ENCODE results near the gene PPT2.
"Not testable (repeated sequence)": the region's sequence is repeated elsewhere in the genome, so short reads cannot be mapped to it uniquely, and the experiment has no call there.

Gene PPT2

GRCh38 chr6:32194825-32195651 is 41.1 kb downstream of the PPT2 start:
- ATAC-seq (peak; percentile 8), DNase-seq (peak in 1 of 2 donors; percentile 46)
- peak overlapping the region; percentile 97 to 98 for H3K4me3 Mint-ChIP-seq

GRCh38 chr6:32195652-32195901 is 41.6 kb downstream of the PPT2 start:
- no peaks in the 10 kb centered on the region for H3K9me3 Mint-ChIP-seq
- no peaks in the 10 kb centered on the region for H3K27me3 Mint-ChIP-seq
- peak; percentile 100 for DNase-seq
- H3K4me3 Mint-ChIP-seq, result peak overlapping the region; percentile 97 to 98
- peak; percentile 89 for ATAC-seq
- peak overlapping the region; percentile 92 to 98 for H3K27ac Mint-ChIP-seq
- peaks cover 42% of the 10 kb centered on the region for H3K4me1 Mint-ChIP-seq

More at GRCh38 chr6:32194825-32195651, 41.1 kb downstream of the PPT2 start:
- Mint-ChIP-seq H3K27me3 (no peaks in the 10 kb centered on the region), H3K27ac (peak overlapping the region; percentile 74 to 92), H3K4me1 (peaks cover 42% of the 10 kb centered on the region), H3K9me3 (no peaks in the 10 kb centered on the region)

DNA sequence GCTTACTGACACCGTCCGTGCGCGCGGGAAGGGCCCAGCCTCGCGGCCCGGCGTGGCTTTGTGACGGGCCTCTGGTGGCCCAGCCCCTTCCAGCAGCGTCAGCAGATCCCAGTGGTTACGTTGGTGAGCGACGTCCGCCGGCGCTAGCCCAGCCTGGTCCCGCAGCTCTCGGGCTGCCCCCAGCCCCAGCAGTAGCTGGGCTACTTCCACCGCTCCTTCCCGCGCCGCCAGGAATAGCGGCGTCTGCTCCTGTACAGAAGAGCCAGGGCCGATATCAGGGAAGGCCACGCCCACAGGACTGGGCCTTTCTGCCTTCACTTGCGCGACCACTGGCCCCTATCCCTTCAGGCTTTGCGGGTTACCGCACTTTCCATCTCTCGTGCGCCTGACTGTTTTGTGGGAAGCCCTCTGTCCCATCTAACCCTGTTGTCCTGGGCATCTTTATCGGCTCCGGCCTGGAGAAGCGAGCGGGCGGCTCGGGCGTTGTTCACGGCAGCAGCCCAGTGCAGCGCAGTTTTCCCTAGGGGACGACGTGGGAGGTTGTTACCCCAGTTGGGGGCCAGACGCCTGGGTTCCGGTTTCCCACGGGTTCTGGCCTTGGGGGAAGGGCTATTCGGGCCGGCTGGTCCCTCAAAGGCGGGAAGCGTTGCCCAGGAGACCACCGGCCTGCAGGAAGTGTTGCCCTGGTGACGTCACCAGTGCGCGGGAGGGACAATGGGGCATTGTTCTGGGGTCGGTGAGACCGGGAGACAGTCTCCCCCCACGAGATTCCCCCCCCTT is 42.2 kb downstream of the PPT2 start:
- ATAC-seq (peak; percentile 90), DNase-seq (peak; percentile 51 to 75)
- Mint-ChIP-seq H3K9me3 (no peaks in the 10 kb centered on the region), H3K27ac (peak overlapping the region; percentile 98 to 99), H3K4me3 (peak overlapping the region; percentile 97 to 98), H3K27me3 (no peaks in the 10 kb centered on the region), H3K4me1 (peaks cover 40% of the 10 kb centered on the region)

DNA sequence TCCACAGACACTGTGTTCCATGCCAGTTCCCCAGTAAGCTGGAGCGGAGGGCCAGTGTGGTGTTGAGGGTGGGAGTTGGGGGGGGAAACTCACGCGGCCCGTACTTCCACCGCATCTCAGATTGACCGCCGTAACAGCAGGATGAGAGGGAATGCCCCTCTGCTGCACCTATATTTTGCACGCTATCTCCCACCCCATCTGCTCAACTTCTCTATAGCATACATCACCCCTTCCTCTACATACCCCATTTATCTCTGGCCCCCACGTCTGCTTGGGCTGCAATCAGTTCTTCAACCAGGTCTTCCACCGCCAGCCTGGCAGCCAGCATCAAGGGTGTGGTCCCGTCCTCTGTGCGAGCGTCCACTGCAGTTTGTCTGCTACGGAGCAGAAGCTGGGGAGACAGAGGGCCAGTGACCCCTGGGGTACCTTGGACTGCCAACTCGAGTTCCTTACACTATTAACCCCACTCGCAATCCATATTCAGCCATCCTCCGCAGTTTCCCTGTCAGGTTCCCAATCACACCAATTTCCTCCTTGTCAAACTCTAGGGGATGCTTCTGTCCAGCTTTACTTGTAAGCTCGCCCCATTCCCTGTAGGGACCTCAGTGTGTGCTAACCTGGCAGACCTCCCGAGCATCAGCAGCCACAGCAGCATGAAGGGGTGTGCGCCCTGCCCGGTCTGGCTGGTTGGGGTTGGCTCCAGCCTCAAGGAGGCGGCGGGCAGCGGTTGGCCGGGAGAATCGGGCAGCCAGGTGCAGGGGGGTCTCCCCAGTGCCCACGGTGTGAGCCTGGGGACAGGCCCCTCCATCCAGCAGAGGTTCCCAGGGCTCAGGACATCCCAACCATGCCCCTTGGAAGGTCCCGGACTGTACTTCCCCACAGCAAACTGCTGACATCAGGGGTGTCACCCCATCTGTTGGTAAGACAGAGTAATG is 43.0 kb downstream of the PPT2 start:
- H3K4me3 Mint-ChIP-seq, result peak overlapping the region; percentile 97 to 98
- H3K4me1 Mint-ChIP-seq, result peaks cover 37% of the 10 kb centered on the region
- no peaks in the 10 kb centered on the region for H3K27me3 Mint-ChIP-seq
- ATAC-seq, result no peak
- no peak for DNase-seq
- H3K27ac Mint-ChIP-seq, result peak overlapping the region; percentile 98 to 99
- H3K9me3 Mint-ChIP-seq, result no peaks in the 10 kb centered on the region

DNA sequence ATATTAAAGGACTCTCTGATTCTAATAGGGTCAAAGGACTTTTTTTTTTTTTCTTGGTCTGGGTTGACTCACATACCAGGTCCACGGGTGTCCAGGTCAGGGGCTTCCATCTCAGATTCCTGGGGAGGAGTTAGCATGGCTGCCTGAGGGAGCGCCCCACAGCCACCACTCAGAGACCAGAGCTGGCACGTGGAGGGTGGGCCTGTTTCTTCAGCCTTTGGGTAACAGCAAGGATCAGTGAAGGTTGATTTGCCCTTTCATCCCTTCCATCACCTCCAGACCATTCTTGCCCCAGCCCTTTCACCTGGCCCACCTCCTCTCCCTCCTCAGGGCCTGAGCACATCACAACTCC is 44.4 kb downstream of the PPT2 start:
- no peak for DNase-seq
- Mint-ChIP-seq H3K4me3 (no peak overlapping the region), H3K27ac (no peak overlapping the region), H3K9me3 (no peaks in the 10 kb centered on the region), H3K4me1 (peaks cover 29% of the 10 kb centered on the region), H3K27me3 (no peaks in the 10 kb centered on the region)
- no peak for ATAC-seq

DNA sequence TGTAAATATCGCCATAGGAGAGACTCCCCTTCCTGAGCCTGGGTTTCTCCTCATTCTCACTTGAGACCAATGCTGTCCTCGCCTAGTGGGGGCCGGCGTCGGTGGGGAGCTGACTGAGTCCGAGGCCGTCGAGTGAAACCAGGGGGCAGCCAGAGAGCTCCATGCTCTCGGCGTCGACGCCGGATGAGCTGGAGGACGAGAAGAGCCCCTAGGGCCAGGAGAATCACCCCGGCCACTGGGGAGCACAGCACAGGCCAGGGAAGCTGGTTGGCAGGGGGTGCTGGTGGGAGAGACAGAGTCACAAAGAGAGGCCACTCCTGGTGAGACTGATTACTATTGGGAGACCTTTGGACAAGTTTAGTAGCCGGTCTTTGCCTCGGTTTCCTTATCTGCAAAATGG is 44.9 kb downstream of the PPT2 start:
- Mint-ChIP-seq H3K9me3 (no peaks in the 10 kb centered on the region), H3K27me3 (no peaks in the 10 kb centered on the region), H3K4me3 (no peak overlapping the region), H3K27ac (peak overlapping the region in 1 of 2 donors; percentile 13), H3K4me1 (peaks cover 24% of the 10 kb centered on the region)
- ATAC-seq (no peak), DNase-seq (no peak)

DNA sequence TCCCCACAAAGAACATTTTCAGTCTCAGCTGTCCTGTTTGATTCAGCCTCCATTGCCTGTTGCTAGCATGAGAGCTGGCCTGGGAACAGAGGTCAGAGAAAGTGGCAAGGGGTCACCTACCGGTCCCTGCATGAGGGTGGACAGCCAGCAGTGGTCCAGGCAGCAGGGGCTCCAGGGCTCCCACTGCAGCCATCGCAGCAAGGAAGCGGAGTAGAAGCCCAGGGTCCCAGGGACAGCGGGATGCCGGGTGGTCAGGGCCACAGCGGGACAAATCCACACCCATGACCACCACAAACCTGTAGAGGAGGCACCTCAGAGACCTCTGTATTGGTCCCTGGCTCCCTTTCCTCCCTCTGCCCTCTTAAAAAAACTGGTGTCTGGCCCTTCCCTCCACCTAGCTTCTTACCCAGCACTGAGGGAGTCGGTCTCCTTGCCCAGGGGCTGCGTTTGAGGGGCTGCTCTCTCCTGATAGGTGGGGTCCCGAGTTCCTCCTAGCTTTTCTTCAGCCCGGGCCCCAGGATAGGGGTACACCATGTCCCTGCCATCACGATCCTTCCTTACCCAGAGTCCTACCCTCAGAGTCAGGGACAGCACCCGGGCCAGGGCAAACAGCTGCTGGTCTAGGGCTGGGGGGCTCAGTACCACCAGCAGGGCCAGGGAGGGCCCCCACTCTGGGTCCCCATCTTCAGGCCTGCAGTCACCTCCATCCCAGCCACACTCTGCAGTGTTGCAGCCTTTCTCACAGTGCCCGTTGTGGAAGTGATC is 47.0 kb downstream of the PPT2 start:
- no peaks in the 10 kb centered on the region for H3K27me3 Mint-ChIP-seq
- H3K9me3 Mint-ChIP-seq, result no peaks in the 10 kb centered on the region
- ATAC-seq (no peak), DNase-seq (no peak)
- peaks cover 8% of the 10 kb centered on the region for H3K4me1 Mint-ChIP-seq
- H3K4me3 Mint-ChIP-seq, result no peak overlapping the region
- no peak overlapping the region for H3K27ac Mint-ChIP-seq

DNA sequence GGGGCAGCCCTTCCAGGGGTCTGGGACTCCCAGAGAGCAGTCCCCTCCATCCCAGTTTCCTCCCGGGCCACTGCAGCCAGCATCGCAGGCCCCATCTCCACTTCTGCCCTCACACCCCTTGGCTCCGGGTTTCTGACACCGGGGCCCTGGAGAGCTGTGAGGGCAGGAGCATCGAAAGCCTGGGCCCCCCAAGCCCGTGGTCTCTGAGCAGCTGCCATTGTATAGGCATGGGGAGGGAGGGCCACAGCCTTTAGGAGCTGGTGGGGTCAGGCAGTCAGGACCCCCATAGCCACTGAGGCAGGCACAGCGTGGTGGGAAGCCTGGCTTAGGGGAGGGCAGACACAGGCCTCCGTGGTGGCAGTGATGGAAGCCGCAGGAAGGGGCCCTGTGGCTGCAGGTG is 48.2 kb downstream of the PPT2 start:
- peak overlapping the region in 1 of 2 donors; percentile 9 for H3K27ac Mint-ChIP-seq
- DNase-seq (no peak), ATAC-seq (no peak)

GRCh38 chr6:32203426-32204267 is 49.7 kb downstream of the PPT2 start:
- Mint-ChIP-seq H3K4me1 (no peaks in the 10 kb centered on the region), H3K9me3 (no peaks in the 10 kb centered on the region), H3K27me3 (no peaks in the 10 kb centered on the region), H3K4me3 (no peak overlapping the region), H3K27ac (no peak overlapping the region)
- DNase-seq (no peak), ATAC-seq (no peak)

More for the DNA sequence above, 48.2 kb downstream of the PPT2 start:
- Mint-ChIP-seq H3K4me1 (peaks cover 2% of the 10 kb centered on the region), H3K4me3 (no peak overlapping the region), H3K9me3 (no peaks in the 10 kb centered on the region), H3K27me3 (no peaks in the 10 kb centered on the region)

DNA sequence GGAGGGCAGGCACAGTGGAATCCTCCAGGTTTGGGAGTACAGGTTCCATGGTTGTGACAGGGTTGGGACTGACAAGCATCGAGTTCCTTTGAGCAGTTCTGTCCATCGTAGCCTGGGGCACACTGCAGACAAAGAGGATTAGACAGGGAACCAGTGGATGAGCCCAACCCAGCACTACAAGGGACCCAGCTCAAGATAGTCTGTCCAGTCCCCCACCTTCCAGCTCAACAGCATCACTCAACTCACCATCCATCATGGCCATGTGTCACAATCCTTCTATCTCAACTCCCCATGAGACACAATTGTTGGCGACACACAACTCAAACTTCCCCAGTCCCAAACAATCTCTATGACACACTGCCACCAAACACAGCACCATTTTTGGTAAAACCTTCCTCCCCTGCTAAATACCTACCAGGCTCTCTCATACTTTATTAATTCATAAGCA is 50.4 kb downstream of the PPT2 start:
- Mint-ChIP-seq H3K4me3 (no peak overlapping the region), H3K9me3 (no peaks in the 10 kb centered on the region), H3K27ac (no peak overlapping the region), H3K4me1 (no peaks in the 10 kb centered on the region), H3K27me3 (no peaks in the 10 kb centered on the region)
- DNase-seq (no peak), ATAC-seq (no peak)

DNA sequence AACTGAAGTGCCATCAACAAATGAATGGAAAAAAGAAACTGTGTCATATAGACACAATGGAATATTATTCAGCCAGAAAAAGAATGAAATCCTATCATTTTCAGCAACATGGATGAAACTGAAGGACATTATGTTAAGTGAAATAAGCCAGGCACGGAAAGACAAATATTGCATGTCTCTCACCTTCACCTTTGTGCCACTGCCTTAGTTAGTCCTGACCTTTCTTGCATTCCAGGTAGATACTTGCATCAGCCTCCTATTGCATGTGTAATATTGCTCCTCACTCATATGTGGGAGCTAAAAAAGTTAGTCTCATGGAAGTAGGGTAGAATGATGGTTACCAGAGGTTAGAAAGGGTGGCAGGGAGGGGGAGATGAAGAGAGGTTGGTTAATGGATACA is 55.1 kb downstream of the PPT2 start:
- ATAC-seq, result no peak
- Mint-ChIP-seq H3K4me3 (no peak overlapping the region), H3K4me1 (no peaks in the 10 kb centered on the region), H3K9me3 (no peaks in the 10 kb centered on the region), H3K27me3 (no peaks in the 10 kb centered on the region), H3K27ac (no peak overlapping the region)
- no peak for DNase-seq

DNA sequence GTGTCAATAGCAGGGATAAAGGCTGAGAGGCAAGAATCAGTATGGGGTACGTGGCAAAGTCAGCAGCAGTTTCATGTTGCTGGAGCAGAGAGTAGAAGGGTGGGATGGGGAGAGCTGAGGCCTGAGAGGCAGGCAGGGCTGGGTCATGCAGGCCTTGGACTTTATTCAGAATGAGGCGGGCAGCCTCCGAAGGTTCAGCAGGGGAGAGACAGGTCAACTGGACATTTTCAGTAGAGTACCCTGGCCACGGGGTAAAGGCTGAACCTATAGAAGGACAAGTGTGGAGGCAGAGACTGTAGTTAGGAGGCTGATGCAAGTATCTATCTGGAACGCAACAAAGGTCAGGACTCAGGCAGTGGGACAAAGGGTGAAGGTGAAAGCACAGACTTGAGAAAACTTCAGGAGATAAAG is 56.3 kb downstream of the PPT2 start:
- H3K27ac Mint-ChIP-seq, result no peak overlapping the region
- no peaks in the 10 kb centered on the region for H3K9me3 Mint-ChIP-seq
- H3K27me3 Mint-ChIP-seq, result no peaks in the 10 kb centered on the region
- DNase-seq (no peak), ATAC-seq (no peak)
- no peak overlapping the region for H3K4me3 Mint-ChIP-seq
- H3K4me1 Mint-ChIP-seq, result no peaks in the 10 kb centered on the region

DNA sequence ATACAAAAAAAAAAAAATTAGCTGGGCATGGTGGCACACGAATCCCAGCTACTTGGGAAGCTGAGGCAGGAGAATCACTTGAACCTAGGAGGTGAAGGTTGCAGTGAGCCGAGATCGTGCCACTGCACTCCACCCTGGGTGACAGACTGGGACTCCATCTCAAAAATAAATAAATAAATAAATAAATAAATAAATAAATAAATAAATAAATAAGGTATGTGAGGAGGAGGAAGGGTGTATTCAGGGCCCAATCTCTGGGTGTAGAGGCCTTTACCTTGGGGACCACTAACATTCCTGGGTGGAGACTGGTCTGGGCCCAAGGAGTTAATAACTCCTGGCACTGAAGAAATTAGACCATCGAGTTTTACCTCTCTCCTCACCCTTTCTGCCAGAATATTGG is 57.5 kb downstream of the PPT2 start:
- not testable (repeated sequence) for ATAC-seq, H3K27me3 Mint-ChIP-seq, DNase-seq, H3K27ac Mint-ChIP-seq, H3K4me3 Mint-ChIP-seq, H3K4me1 Mint-ChIP-seq, H3K9me3 Mint-ChIP-seq

GRCh38 chr6:32212076-32212760 is 58.3 kb downstream of the PPT2 start:
- Mint-ChIP-seq H3K9me3 (no peaks in the 10 kb centered on the region), H3K27me3 (no peaks in the 10 kb centered on the region), H3K4me3 (no peak overlapping the region), H3K4me1 (no peaks in the 10 kb centered on the region), H3K27ac (no peak overlapping the region)
- DNase-seq (no peak), ATAC-seq (no peak)

Measured in stimulated activated naive CD8-positive, alpha-beta T cell treated with anti-CD3 and anti-CD28 coated beads, Interleukin-15, amount 100 ng/mL, for 72 hours (primary cell).